Keratinocyte (primary cell): ENCODE measurements around the gene CLIP2. TPM values are rescaled to one million over a fixed set of nuclear protein-coding genes. Genes with fewer than 3 reads are reported as not detected.
A peak's percentile ranks its signal among the peaks of the same experiment; 100 is the strongest.
"Not testable (repeated sequence)": the region's sequence is repeated elsewhere in the genome, so short reads cannot be mapped to it uniquely, and the experiment has no call there.

Experiments used
- DNase-seq: peaks from one replicate; pipeline ENCODE4 v3.0.0-alpha.2; 2011; ENCODE audit warnings: low read depth, missing footprints, low spot score
- FAIRE-seq: peaks from 2 replicates; lab custom pipeline; 2011; peaks lifted over from hg19 to GRCh38; lab: Jason Lieb, UNC
- H2AFZ ChIP-seq: 2 replicates; pipeline ENCODE4 v1.6.0; 2012; ENCODE audit warnings: low read length, control low read depth, inconsistent platforms; ENCODE audit not compliant: control insufficient read depth
- H3K27ac ChIP-seq: 2 replicates; pipeline ENCODE4 v1.5.1; 2011; ENCODE audit warnings: low read length; ENCODE audit not compliant: control insufficient read depth, insufficient read depth
- H3K27me3 ChIP-seq: 3 replicates; pipeline ENCODE4 v1.6.0; 2011; ENCODE audit warnings: low read length; ENCODE audit not compliant: control insufficient read depth, insufficient read depth; ENCODE audit errors: extremely low read depth
- H3K36me3 ChIP-seq, 2 experiments: 2 replicates in 1 of 2; 3 replicates in 1 of 2; pipeline ENCODE4 v1.5.1; 2011; ENCODE audit warnings: low read length in 2 of 2, mild to moderate bottlenecking in 1 of 2; ENCODE audit not compliant: control insufficient read depth in 2 of 2, insufficient read depth in 2 of 2; ENCODE audit errors: extremely low read depth in 1 of 2
- H3K4me1 ChIP-seq: 3 replicates; pipeline ENCODE4 v1.5.1; 2011; ENCODE audit warnings: low read length; ENCODE audit not compliant: control insufficient read depth, insufficient read depth; ENCODE audit errors: extremely low read depth
- H3K4me2 ChIP-seq: 3 replicates; pipeline ENCODE4 v1.6.0; 2011; ENCODE audit warnings: low read depth, low read length; ENCODE audit not compliant: control insufficient read depth, insufficient read depth; ENCODE audit errors: extremely low read depth
- H3K4me3 ChIP-seq, 3 experiments: fragments of 200-600 bp in 1 of 3; sonication (generic) in 1 of 3; 2 replicates in 2 of 3; 3 replicates in 1 of 3; pipeline ENCODE4 v1.5.1; 2011 to 2016; ENCODE audit warnings: low read length in 3 of 3, mild to moderate bottlenecking in 3 of 3, control low read depth in 2 of 3, inconsistent platforms in 1 of 3, low read depth in 1 of 3, mixed read lengths in 1 of 3, mixed run types in 1 of 3, moderate library complexity in 1 of 3; ENCODE audit not compliant: control insufficient read depth in 2 of 3, insufficient read depth in 2 of 3; ENCODE audit errors: extremely low read depth in 1 of 3
- H3K79me2 ChIP-seq: 2 replicates; pipeline ENCODE4 v1.6.0; 2012; ENCODE audit warnings: low read length; ENCODE audit not compliant: control insufficient read depth, insufficient read depth
- H3K9ac ChIP-seq: 3 replicates; pipeline ENCODE4 v1.6.0; 2011; ENCODE audit warnings: low read length; ENCODE audit not compliant: control insufficient read depth, insufficient read depth; ENCODE audit errors: extremely low read depth
- H3K9me1 ChIP-seq: 3 replicates; pipeline ENCODE4 v1.6.0; 2011; ENCODE audit warnings: low read length; ENCODE audit not compliant: control insufficient read depth, insufficient read depth; ENCODE audit errors: extremely low read depth
- H3K9me3 ChIP-seq: 2 replicates; pipeline ENCODE4 v1.5.1; 2012; ENCODE audit warnings: low read depth, low read length; ENCODE audit not compliant: control insufficient read depth
- H4K20me1 ChIP-seq: 3 replicates; pipeline ENCODE4 v1.6.0; 2011; ENCODE audit warnings: low read length; ENCODE audit not compliant: control insufficient read depth, insufficient read depth; ENCODE audit errors: extremely low read depth
- CTCF ChIP-seq, 3 experiments: IDR thresholded peaks in 1 of 3; conservative IDR thresholded peaks in 1 of 3; optimal IDR thresholded peaks in 1 of 3; 2 replicates in 2 of 3; 3 replicates in 1 of 3; pipeline versions ENCODE3 to v1.5.1; 2011; ENCODE audit warnings: low read length in 3 of 3, mild to moderate bottlenecking in 3 of 3, moderate library complexity in 2 of 3, control low read depth in 1 of 3, inconsistent platforms in 1 of 3; ENCODE audit not compliant: insufficient read depth in 2 of 3; ENCODE audit errors: extremely low read depth in 1 of 3
- dilution Hi-C: fragments of 300-500 bp; cut with MboI; formaldehyde crosslinking; loops from one replicate; pipeline ENCODE4 v1.7.0; 2020; ENCODE audit warnings: low sequenced_read_pairs; ENCODE audit not compliant: extremely low pct_ligation_motif_present
- polyA plus RNA-seq, 5 experiments: library from polyadenylated mRNA; depleted of rRNA in 3 of 5; stranded (reverse) in 3 of 5; stranded (forward) in 1 of 5; unstranded in 1 of 5; fragments of >200 nt; gene quantifications; 1 replicate in 1 of 5; 2 replicates in 3 of 5; 3 replicates in 1 of 5; pipeline versions ENCODE4 v1.2.1 to v1.2.3, GENCODE V29; 2011 to 2012; ENCODE audit warnings: missing spikeins in 2 of 5, low read depth in 1 of 5, low replicate concordance in 1 of 5

CLIP2 gene
- polyA plus RNA-seq, 1 donor (not counting 4 experiments of a cell fraction or from before 2014, with no cell fraction given), result 2.6 TPM

- H3K36me3 ChIP-seq, H3K27ac ChIP-seq, H3K9me3 ChIP-seq, H3K9ac ChIP-seq, H4K20me1 ChIP-seq, H3K27me3 ChIP-seq, H3K4me3 ChIP-seq, DNase-seq, H3K4me2 ChIP-seq, H2AFZ ChIP-seq, H3K9me1 ChIP-seq, H3K79me2 ChIP-seq, dilution Hi-C loops, H3K4me1 ChIP-seq: not testable (repeated sequence)
- FAIRE-seq, result peak; percentile 56
- peak; percentile 19 to 41 (median 37) for TF ChIP-seq CTCF (optimal IDR thresholded peaks at IDR 0.05 in 1 of 3, IDR thresholded peaks at IDR 0.05 in 1 of 3, conservative IDR thresholded peaks at IDR 0.05 in 1 of 3; ENCODE audit: extremely low read depth in 1 of 3, insufficient read depth in 2 of 3, low read length in 3 of 3)
Measured at GRCh38 chr7:74393722-74394121, 104.5 kb downstream of the CLIP2 start.

GRCh38 chr7:74394601-74395000 is 105.4 kb downstream of the CLIP2 start:
- H4K20me1 ChIP-seq, DNase-seq, H3K36me3 ChIP-seq, H2AFZ ChIP-seq, H3K9me3 ChIP-seq, H3K4me1 ChIP-seq, H3K9ac ChIP-seq, H3K27me3 ChIP-seq, H3K27ac ChIP-seq, H3K9me1 ChIP-seq, dilution Hi-C loops, H3K4me3 ChIP-seq, H3K79me2 ChIP-seq, H3K4me2 ChIP-seq, FAIRE-seq: not testable (repeated sequence)
- peak; percentile 17 to 47 (median 23) for TF ChIP-seq CTCF (optimal IDR thresholded peaks at IDR 0.05 in 1 of 3, IDR thresholded peaks at IDR 0.05 in 1 of 3, conservative IDR thresholded peaks at IDR 0.05 in 1 of 3; ENCODE audit: extremely low read depth in 1 of 3, insufficient read depth in 2 of 3, low read length in 3 of 3)
